Measurements from ENCODE around the gene STK4.

STK4 gene

GRCh38 chr20:44966030-44966961, at the start of gene STK4:
Gene STK4 (plus strand): TSS chr20:44966512. CDS start chr20:44966569, 57 bp downstream.
- DNase-seq = peak; percentile 98

DNA sequence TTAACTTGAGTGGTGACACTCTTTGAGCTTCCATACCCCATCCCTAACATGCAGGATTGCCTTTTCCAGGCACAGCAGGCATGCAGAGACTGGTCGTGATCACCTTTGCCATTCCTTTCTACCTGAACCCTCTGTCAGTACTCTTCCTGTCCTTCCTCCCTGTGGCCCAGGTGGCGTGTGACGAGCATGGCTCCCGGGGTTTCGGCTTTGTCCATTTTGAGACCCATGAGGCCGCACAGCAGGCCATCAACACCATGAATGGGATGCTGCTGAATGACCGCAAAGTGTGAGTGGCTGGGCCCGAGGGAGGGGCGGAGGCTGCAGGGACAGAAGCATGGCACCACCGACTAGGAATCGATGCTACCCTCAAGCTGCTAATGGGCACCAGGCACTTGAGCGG, 49.7 kb upstream of the STK4 start:
- DNase-seq = no peak

- no peak for DNase-seq
Observed at GRCh38 chr20:44917399-44917798, 48.9 kb upstream of the STK4 start.

- DNase-seq = no peak
Observed at GRCh38 chr20:44918342-44918741, 48.0 kb upstream of the STK4 start.

- no peak for DNase-seq
Observed at GRCh38 chr20:44918761-44919160, 47.6 kb upstream of the STK4 start.

- no peak for DNase-seq
Observed at GRCh38 chr20:44921447-44921846, 44.9 kb upstream of the STK4 start.

DNA sequence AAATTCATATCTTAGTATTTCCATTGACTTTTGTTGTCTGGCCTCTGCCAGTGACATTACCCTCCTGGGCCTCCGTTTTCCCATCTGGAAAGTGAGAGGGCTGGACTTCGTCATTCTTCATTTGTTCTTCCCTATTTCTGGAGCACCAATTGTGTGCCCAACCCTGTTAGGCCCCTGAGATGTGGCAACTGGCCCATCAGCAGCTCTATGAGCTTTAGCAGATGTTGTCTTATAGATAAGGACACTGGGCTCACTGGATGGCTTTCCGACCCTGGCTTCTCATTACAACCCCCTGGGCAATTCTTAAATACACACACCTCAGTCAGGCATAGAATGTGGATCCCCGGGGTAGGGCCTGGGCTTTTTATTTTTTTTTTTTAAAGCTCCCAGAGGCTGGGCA, 41.8 kb upstream of the STK4 start:
- DNase-seq = no peak

DNA sequence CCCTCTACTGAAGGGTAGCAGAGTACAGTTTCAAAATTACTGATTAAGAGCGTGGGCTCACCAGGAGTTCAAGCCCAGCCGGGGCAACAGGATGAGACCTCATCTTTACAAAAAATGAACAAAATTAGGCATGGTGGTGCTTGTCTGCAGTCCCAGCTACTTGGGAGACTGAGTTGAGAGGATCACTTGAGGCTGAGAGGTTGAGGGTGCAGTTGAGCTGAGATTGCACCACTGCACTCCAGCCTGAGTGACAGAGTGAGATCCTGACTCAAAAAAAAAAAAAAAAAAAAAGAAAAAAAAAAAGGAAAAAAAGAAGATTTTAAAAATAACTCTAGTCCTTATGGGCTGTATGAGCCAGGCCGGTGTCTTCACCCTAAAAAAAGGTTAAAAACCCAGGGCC, 37.7 kb upstream of the STK4 start:
- DNase-seq = no peak

DNA sequence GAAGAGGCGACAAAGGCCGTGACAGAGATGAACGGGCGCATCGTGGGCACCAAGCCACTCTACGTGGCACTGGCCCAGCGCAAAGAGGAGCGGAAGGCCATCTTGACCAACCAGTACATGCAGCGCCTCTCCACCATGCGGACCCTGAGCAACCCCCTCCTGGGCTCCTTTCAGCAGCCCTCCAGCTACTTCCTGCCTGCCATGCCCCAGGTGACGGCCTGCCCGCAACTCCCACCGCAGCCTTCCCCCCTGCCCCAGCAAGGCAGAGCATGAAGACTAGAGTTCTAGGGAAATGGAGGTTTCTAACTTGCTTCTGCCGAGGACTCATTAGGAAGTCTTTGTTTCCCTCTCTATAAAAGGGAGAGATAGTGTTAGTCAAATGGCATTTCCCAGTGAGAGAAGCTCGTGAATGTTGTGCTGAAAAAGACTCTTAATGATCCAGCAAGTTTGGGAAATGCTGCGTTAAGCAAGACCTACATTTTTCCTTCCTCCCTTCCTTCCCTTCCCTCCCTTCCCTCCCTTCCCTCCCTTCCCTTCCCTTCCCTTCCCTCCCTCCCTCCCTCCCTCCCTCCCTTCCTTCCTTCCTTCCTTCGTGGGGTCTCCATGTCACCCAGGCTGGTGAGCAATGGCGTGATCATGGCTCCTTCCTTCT, 35.7 kb upstream of the STK4 start:
- DNase-seq = no peak

DNA sequence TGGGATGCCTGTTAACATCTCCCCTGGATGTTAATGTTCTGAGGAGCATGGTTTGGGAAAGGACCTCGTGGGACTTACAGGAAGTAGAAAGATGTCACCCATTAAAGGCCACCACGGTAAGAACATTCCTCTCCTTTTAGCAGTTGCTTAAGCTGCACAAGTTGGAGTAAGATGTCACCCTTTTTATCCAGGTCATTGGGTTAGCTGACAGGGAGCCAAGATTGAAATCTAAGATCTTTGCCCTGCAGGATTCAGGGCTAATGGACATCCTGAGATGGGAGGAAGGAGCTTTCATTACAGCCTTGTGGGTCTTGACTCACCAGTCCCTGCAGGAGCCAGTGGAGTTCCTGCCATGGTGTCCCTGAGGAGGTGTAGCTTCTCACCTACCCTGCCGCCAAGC, 34.4 kb upstream of the STK4 start:
- DNase-seq = no peak

GRCh38 chr20:44932916-44933315, 33.4 kb upstream of the STK4 start:
- DNase-seq = no peak

DNA sequence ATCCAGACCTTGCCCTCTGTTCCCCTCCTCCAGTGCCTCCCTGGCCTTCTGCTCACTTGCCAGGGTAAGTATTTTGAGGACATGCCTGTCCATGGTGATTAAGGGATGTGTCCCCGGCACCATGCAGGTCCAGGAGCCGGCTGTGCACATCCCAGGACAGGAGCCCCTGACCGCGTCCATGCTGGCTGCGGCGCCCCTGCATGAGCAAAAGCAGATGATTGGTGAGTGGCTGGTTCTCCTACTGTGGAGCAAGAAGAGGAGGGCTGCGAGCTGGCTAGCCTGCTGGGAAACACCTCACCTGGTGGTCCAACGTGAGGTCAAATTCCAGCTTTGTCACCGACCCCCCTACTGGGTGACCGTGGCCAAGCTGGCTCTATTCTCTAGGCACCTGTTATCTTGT, 29.8 kb upstream of the STK4 start:
- DNase-seq = no peak

DNA sequence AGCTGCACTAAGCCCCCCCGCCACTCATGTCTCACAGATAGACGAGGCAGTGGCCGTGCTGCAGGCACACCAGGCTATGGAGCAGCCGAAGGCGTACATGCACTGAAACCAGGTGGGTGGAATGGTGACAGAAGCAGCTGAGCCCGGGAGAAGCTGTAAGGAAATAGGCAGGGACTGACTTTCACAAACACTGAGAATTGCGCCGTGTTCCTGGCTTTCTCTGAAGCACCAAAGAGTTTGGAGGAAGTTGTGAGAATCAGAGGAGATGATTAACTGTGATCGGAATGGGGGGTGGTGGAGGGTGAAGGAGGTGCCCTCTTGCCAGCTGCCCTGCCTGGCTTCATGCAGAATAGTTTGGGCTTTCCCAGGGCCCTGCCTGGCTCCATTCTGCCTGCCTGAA, 27.7 kb upstream of the STK4 start:
- no peak for DNase-seq

DNA sequence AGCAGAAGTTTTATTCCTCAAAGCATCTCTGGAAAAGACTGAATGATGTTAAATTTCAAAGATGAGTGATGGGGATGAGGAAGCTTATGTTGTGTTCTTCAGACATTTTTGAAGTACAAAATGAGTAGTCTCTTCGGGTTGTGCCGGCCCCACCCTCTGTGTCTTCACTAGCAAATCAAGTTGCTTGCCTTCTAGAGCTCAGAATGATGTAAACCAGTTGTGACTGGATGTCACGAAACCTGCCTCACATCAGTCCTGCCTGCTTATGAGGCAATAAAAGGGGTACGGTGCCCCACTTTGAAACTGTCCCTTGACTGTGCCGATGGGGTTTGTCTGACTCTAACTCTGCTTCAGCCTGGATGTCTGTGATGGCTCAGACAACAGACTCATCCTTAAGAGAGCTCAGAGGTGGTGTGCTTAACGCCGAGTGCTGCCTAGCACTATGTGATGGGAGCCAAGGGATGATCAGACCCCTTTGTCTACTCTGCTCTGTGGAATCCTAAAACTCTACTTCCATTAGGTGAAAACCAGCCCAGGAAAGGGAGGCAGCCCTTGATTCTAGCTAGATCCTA, 25.1 kb upstream of the STK4 start:
- no peak for DNase-seq

GRCh38 chr20:44942264-44942973, 23.9 kb upstream of the STK4 start:
- DNase-seq = no peak

DNA sequence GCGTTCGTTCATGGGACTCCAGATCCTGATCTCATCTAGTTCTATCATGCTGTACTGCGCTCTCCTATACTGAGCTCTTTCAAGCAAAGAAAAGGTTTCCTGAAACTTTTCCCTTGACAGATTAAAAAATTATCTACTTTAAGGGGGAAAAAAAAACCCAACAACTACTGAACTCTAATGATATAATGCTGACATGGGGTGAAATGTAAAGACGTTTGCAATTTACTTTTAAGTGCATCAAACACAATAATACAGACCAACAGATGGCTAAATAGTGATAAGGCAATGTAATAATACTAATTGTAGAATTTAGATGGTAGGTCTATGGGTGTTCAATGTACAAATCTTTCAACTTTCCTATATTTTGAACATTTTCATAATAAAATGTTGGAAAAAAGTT, 22.5 kb upstream of the STK4 start:
- DNase-seq = no peak

GRCh38 chr20:44945261-44945660, 21.1 kb upstream of the STK4 start:
- no peak for DNase-seq

GRCh38 chr20:44946271-44946852, 19.9 kb upstream of the STK4 start:
- DNase-seq = no peak

DNA sequence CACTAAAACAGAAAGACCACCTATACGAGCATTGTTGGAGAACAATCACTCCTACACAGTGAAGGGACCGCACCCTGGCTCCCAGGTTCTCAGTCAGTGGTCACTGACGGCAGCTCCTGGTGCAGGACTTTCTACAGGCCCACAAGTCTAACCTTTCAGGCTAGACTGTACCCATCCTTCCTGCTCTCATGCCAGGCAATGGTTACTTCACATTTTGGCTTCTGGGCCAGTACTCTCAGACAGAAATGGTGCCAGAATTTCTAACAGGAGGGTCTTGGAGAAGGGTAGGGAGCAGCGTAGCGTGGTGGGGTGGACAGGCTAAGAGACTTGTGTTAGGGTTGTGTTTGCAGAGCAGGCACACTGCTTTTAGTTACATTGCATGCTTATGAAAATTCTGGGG, 18.2 kb upstream of the STK4 start:
- DNase-seq = no peak

DNA sequence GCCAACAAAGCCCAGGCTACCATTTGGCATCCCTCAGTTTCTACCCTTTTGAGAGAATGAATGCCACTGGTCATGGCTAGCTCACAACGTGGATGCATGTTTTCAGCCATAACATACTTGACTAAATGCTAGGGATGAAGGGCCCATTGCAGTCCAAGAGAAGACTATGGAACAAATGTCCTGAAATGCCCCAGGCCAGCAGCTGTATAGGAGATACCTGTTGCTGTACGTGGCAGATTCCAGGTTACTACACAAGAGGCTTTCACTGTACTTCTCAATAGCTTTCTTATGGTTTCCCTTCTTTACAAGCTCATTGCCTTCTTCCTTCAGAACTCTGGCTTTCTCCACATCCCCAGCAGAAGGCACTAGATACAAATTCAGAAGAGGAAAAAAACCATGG, 17.8 kb upstream of the STK4 start:
- no peak for DNase-seq

- no peak for DNase-seq
Observed at GRCh38 chr20:44950368-44950767, 15.9 kb upstream of the STK4 start.

GRCh38 chr20:44952731-44953130, 13.6 kb upstream of the STK4 start:
- DNase-seq = no peak

GRCh38 chr20:44954211-44954610, 12.1 kb upstream of the STK4 start:
- DNase-seq = no peak
